A549 (cell line): ENCODE data around the gene NEU4. TPM values are rescaled to one million over a fixed set of nuclear protein-coding genes. Genes with fewer than 3 reads are reported as not detected.

Experiments
- ATAC-seq, 2 experiments: fragments of 200-7000 bp in 1 of 2; fragments of >200 bp in 1 of 2; cut with Nextera tagmentation in 1 of 2; cut with Tn5 transposase in 1 of 2; 3 replicates each; pipeline versions ENCODE4 v1.8.0 to v1.9.1; 2018 to 2020; ENCODE audit warnings: mild to moderate bottlenecking in 1 of 2, moderate library complexity in 1 of 2
- CTCF ChIA-PET: fragments of 300-600 bp; sonication (Branson Sonifier 250); formaldehyde crosslinking; extraction: SDS; loops from one replicate; lab custom pipeline; 2021; ENCODE audit warnings: antibody characterized with exemption, inconsistent platforms; lab: Yijun Ruan, JAX
- POLR2A ChIA-PET: fragments of 350-600 bp; formaldehyde crosslinking; extraction: SDS; loops from one replicate; lab custom pipeline; 2021; ENCODE audit warnings: antibody characterized with exemption, inconsistent platforms; lab: Yijun Ruan, JAX
- DNase-seq, 2 experiments: peaks; one replicate each; pipeline versions ENCODE4 v3.0.0 to v3.0.0-alpha.2; 2011 to 2016; ENCODE audit warnings: low read depth in 1 of 2, low spot score in 1 of 2
- FAIRE-seq: peaks from 2 replicates; lab custom pipeline; 2011; peaks lifted over from hg19 to GRCh38; lab: Jason Lieb, UNC
- H3K27ac ChIP-seq, 2 experiments: fragments of >200 bp; sonication (Bioruptor Twin); formaldehyde crosslinking; 3 replicates each; pipeline ENCODE4 v1.5.1; 2016 to 2017
- H3K4me1 ChIP-seq: fragments of >200 bp; sonication (Bioruptor Twin); formaldehyde crosslinking; 3 replicates; pipeline ENCODE4 v1.6.1; 2016
- H3K4me2 ChIP-seq: fragments of >200 bp; sonication (Bioruptor Twin); formaldehyde crosslinking; 3 replicates; pipeline ENCODE4 v1.6.1; 2016
- H3K4me3 ChIP-seq: fragments of >200 bp; sonication (Bioruptor Twin); formaldehyde crosslinking; 3 replicates; pipeline ENCODE4 v1.5.1; 2016
- H3K9me3 ChIP-seq: fragments of >200 bp; sonication (Bioruptor Twin); formaldehyde crosslinking; 3 replicates; pipeline ENCODE4 v1.6.1; 2016
- ATOH8 ChIP-seq: fragments of 250-450 bp; sonication (Bioruptor Pico); IDR thresholded peaks from 2 replicates; pipeline ENCODE4 v1.5.0; 2020; ENCODE audit warnings: low read depth, mild to moderate bottlenecking, moderate library complexity
- CBX8 ChIP-seq: fragments of 200-600 bp; sonication (generic); IDR thresholded peaks from 2 replicates; pipeline ENCODE4 v1.6.1; 2016
- CEBPB ChIP-seq, 2 experiments: fragments of >200 bp in 1 of 2; sonication (Bioruptor Twin) in 1 of 2; formaldehyde crosslinking in 1 of 2; IDR thresholded peaks; 2 replicates each; pipeline ENCODE4 v1.6.1; 2012 to 2016
- CHD2 ChIP-seq: fragments of 150-350 bp; IDR thresholded peaks from 2 replicates; pipeline ENCODE4 v1.6.1; 2014; ENCODE audit warnings: low read length; ENCODE audit not compliant: partially characterized antibody
- CHD4 ChIP-seq: fragments of 200-600 bp; sonication (generic); IDR thresholded peaks from 2 replicates; pipeline ENCODE4 v1.6.1; 2016; ENCODE audit warnings: antibody characterized with exemption, mild to moderate bottlenecking, borderline replicate concordance
- EHF ChIP-seq: fragments of 250-450 bp; sonication (Bioruptor Pico); IDR thresholded peaks from 2 replicates; pipeline ENCODE4 v1.5.0; 2020; ENCODE audit warnings: mild to moderate bottlenecking
- HES2 ChIP-seq: fragments of >200 bp; sonication (Bioruptor Twin); formaldehyde crosslinking; IDR thresholded peaks from 2 replicates; pipeline ENCODE4 v1.6.1; 2016
- HEYL ChIP-seq: fragments of 250-450 bp; sonication (Bioruptor Pico); IDR thresholded peaks from 2 replicates; pipeline ENCODE4 v1.8.0; 2021; ENCODE audit warnings: mild to moderate bottlenecking, moderate library complexity
- HOXA7 ChIP-seq: fragments of 250-450 bp; sonication (Bioruptor Pico); IDR thresholded peaks from 2 replicates; pipeline ENCODE4 v1.5.0; 2020; ENCODE audit warnings: mild to moderate bottlenecking, moderate library complexity
- KDM5A ChIP-seq: fragments of 200-600 bp; sonication (generic); IDR thresholded peaks from 2 replicates; pipeline ENCODE4 v1.6.1; 2016; ENCODE audit warnings: antibody characterized with exemption, mild to moderate bottlenecking
- MAZ ChIP-seq: fragments of 150-350 bp; IDR thresholded peaks from 2 replicates; pipeline ENCODE4 v1.6.1; 2014; ENCODE audit warnings: antibody characterized with exemption, low read depth, low read length, borderline replicate concordance
- PHF8 ChIP-seq: fragments of 200-600 bp; sonication (generic); IDR thresholded peaks from 2 replicates; pipeline ENCODE4 v1.6.1; 2016; ENCODE audit warnings: low read depth, mild to moderate bottlenecking, antibody characterized with exemption, moderate library complexity, borderline replicate concordance
- POLR2A ChIP-seq: IDR thresholded peaks from 2 replicates; pipeline ENCODE4 v1.6.1; 2012; ENCODE audit warnings: mild to moderate bottlenecking, low read length
- POLR2AphosphoS2 ChIP-seq: conservative IDR thresholded peaks from 2 replicates; pipeline ENCODE4 v1.6.1; 2012; ENCODE audit warnings: low read length, improper control_type of control experiment, inconsistent platforms
- RCOR1 ChIP-seq: fragments of 150-350 bp; IDR thresholded peaks from 2 replicates; pipeline ENCODE4 v1.6.1; 2014; ENCODE audit warnings: antibody characterized with exemption, low read length, low read depth
- RFX5 ChIP-seq: fragments of 450-650 bp; IDR thresholded peaks from 2 replicates; pipeline ENCODE4 v1.7.1; 2014; ENCODE audit warnings: antibody characterized with exemption, mild to moderate bottlenecking, moderate library complexity
- SMC3 ChIP-seq: fragments of >200 bp; sonication (Bioruptor Twin); formaldehyde crosslinking; IDR thresholded peaks from 3 replicates; pipeline ENCODE4 v1.6.1; 2018; ENCODE audit warnings: inconsistent platforms
- TFCP2L1 ChIP-seq: fragments of 250-450 bp; sonication (Bioruptor Pico); IDR thresholded peaks from 2 replicates; pipeline ENCODE4 v1.5.0; 2021; ENCODE audit warnings: mild to moderate bottlenecking
- ZC3H11A ChIP-seq: fragments of 450-650 bp; IDR thresholded peaks from 2 replicates; pipeline ENCODE4 v1.6.1; 2014; ENCODE audit warnings: antibody characterized with exemption, mild to moderate bottlenecking
- ZFP36 ChIP-seq: fragments of 450-650 bp; IDR thresholded peaks from 2 replicates; pipeline ENCODE4 v1.6.1; 2014; ENCODE audit warnings: borderline replicate concordance; ENCODE audit not compliant: partially characterized antibody
- ZNF302 ChIP-seq: fragments of 250-450 bp; sonication (Bioruptor Pico); IDR thresholded peaks from 2 replicates; pipeline ENCODE4 v1.9.0; 2021; ENCODE audit warnings: inconsistent platforms, mild to moderate bottlenecking, moderate library complexity
- ZSCAN20 ChIP-seq: fragments of 250-450 bp; sonication (Bioruptor Pico); IDR thresholded peaks from 2 replicates; pipeline ENCODE4 v1.8.0; 2022; ENCODE audit warnings: mild to moderate bottlenecking, moderate library complexity
- WGBS: methylation state at CpG from one replicate; pipeline ENCODE4 v1.1.6; 2017; ENCODE audit errors: missing lambda C conversion rate; 5-methylcytosine and 5-hydroxymethylcytosine counted together
- polyA plus RNA-seq, 4 experiments: library from polyadenylated mRNA; depleted of rRNA in 3 of 4; stranded (reverse); fragments of >200 nt; fragmentation: RNase III in 1 of 4; extraction: RNeasy Plus Mini Kit Qiagen cat#74134 plus additional on column Dnase treatment in 1 of 4; gene quantifications; 2 replicates in 3 of 4; 3 replicates in 1 of 4; pipeline ENCODE4 v1.2.3, GENCODE V29; 2011 to 2017
- TF ChIP-seq, protein P1 (sequence below): fragments of 450-650 bp; IDR thresholded peaks from 2 replicates; pipeline ENCODE4 v1.6.1; 2014; ENCODE audit warnings: antibody characterized with exemption

NEU4 gene
- polyA plus RNA-seq, 2 of the 4 experiments (the other 2 are of a cell fraction), result 0.13 to 0.19 TPM

DNA sequence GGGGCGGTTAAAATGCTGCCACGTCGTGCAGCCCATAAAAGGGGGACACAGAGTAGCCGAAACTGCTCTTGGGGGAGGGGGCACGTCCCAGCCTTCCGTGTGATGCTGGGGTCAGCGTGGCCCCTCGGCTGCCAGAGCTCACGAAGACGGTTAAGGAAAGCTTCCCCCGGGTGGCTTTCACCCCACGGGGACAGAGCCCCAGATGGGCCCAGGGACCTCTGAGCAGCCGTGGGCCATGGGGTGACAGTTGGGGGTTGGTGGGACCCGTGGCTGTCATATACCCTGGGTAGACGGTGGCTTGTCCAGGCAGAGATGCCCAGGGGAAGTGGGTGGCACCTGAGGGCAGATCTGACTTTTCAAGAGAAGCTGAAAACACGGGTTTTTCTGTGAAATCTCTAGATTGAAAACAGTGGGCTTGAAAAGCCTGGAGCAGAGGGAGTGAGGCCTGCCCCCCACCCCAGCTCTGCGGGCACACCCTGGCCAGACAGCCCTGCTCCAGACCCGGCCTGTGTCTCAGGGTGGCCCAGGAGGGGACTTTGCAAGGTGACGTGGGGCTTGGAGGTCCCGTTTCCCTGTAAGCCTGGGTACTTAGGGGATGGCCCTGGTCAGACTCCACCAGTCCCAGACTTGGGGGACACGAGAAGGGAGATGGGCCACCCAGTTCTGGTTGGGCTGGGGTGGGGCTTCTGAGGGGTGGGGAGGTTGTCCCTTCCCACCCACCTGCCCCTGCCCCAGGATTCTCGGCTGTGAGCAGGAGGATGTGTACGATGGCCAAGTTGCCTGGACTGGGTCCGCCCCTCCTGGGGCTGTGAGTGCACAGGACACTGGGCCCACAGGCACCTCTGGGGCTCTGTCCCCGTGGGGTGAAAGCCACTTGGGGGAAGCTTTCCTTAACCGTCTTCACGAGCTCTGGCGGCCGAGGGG lies 652 bp downstream of the NEU4 start:
- DNase-seq, result no peak
- Histone ChIP-seq H3K4me1 (peaks cover 4% of the 10 kb centered on the region), H3K4me3 (no peak overlapping the region)
- TF ChIP-seq ZC3H11A (no peak), MAZ (no peak), EHF (CRISPR knock-in tag) (no peak), ZFP36 (no peak), RFX5 (no peak), CHD2 (no peak), ATOH8 (CRISPR knock-in tag) (no peak), TFCP2L1 (CRISPR knock-in tag) (no peak), ZSCAN20 (CRISPR knock-in tag) (no peak)
- TF ChIP-seq, all 56 proteins: peak for 0
- ChIA-PET POLR2A (no interaction called here), CTCF (no interaction called here)
- no peaks in the 10 kb centered on the region for H3K9me3 ChIP-seq
- no peak for FAIRE-seq
- H3K4me2 ChIP-seq, result no peak overlapping the region
- no peak overlapping the region for H3K27ac ChIP-seq
- WGBS, result 69% methylated on average over 21 of the region's 29 CpGs
- peak in 1 of 2 experiments; percentile 10; a peak in 1 of 6 replicates for ATAC-seq

GRCh38 chr2:241810307-241811200 lies 1.6 kb downstream of the NEU4 start:
- Histone ChIP-seq H3K4me3 (no peak overlapping the region), H3K4me2 (no peak overlapping the region), H3K9me3 (no peaks in the 10 kb centered on the region), H3K27ac (no peak overlapping the region), H3K4me1 (no peaks in the 10 kb centered on the region)
- POLR2A ChIA-PET, result no interaction called here
- TF ChIP-seq SMC3 (no peak), KDM5A (no peak), CHD4 (no peak), PHF8 (no peak), ZNF302 (CRISPR knock-in tag) (no peak), CBX8 (no peak), POLR2AphosphoS2 (no peak), CEBPB (IDR thresholded peaks at IDR 0.05) (no peak), POLR2A (no peak), HOXA7 (CRISPR knock-in tag) (no peak), EHF (CRISPR knock-in tag) (no peak), HEYL (CRISPR knock-in tag) (no peak), RCOR1 (no peak), ZFP36 (no peak), TFCP2L1 (CRISPR knock-in tag) (no peak), HES2 (no peak)
- TF ChIP-seq, protein P1, sequence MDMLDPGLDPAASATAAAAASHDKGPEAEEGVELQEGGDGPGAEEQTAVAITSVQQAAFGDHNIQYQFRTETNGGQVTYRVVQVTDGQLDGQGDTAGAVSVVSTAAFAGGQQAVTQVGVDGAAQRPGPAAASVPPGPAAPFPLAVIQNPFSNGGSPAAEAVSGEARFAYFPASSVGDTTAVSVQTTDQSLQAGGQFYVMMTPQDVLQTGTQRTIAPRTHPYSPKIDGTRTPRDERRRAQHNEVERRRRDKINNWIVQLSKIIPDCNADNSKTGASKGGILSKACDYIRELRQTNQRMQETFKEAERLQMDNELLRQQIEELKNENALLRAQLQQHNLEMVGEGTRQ, result no peak
- DNase-seq (no peak), FAIRE-seq (no peak), ATAC-seq (peak; percentile 1 to 7; a peak in 2 of 6 replicates)
- CTCF ChIA-PET, result interaction anchor here (1.0 kb wide), 1 partner anchor 15 kb away, joined by 3 read pairs; no protein-coding TSS in a partner anchor
- WGBS, result 78% methylated on average over 14 of the region's 28 CpGs
